MM.1S (cell line): ENCODE measurements around the gene UNC119.
"Not testable (repeated sequence)": the region's sequence is repeated elsewhere in the genome, so short reads cannot be mapped to it uniquely, and the experiment has no call there.

Source experiments
- DNase-seq: peaks from one replicate; pipeline ENCODE4 v3.0.0-alpha.2; 2015
- H2AFZ ChIP-seq: fragments of 300-600 bp; sonication (generic); 2 replicates; pipeline ENCODE4 v1.6.0; 2016; ENCODE audit warnings: antibody characterized with exemption, low read length
- H3F3A ChIP-seq: fragments of 300-600 bp; sonication (generic); 2 replicates; pipeline ENCODE4 v1.6.1; 2016; ENCODE audit warnings: mild to moderate bottlenecking, antibody characterized with exemption, low read length, moderate library complexity, mixed read lengths; ENCODE audit not compliant: insufficient read depth
- H3K27ac ChIP-seq: fragments of 300-600 bp; sonication (generic); 2 replicates; pipeline ENCODE4 v1.5.1; 2016; ENCODE audit warnings: mild to moderate bottlenecking, low read length
- H3K27me3 ChIP-seq: fragments of 300-600 bp; sonication (generic); replicated peaks from 2 replicates; pipeline ENCODE4 v1.6.0; 2016; ENCODE audit warnings: low read length; ENCODE audit not compliant: insufficient read depth
- H3K36me3 ChIP-seq: fragments of 300-600 bp; sonication (generic); replicated peaks from 2 replicates; pipeline ENCODE4 v1.6.1; 2016; ENCODE audit warnings: mild to moderate bottlenecking, low read length, mixed read lengths; ENCODE audit not compliant: insufficient read depth
- H3K4me1 ChIP-seq: fragments of 300-600 bp; sonication (generic); 2 replicates; pipeline ENCODE4 v1.6.1; 2016; ENCODE audit warnings: low read length, mixed read lengths
- H3K4me2 ChIP-seq: fragments of 300-600 bp; sonication (generic); 2 replicates; pipeline ENCODE4 v1.6.0; 2016; ENCODE audit warnings: low read depth, low read length
- H3K4me3 ChIP-seq: fragments of 300-600 bp; sonication (generic); 2 replicates; pipeline ENCODE4 v1.5.1; 2016; ENCODE audit warnings: low read length, mixed read lengths
- H3K79me2 ChIP-seq: fragments of 300-600 bp; sonication (generic); 2 replicates; pipeline ENCODE4 v1.6.1; 2016; ENCODE audit warnings: mixed run types, low read length, mixed read lengths
- H3K9ac ChIP-seq: fragments of 300-600 bp; sonication (generic); 2 replicates; pipeline ENCODE4 v1.6.1; 2016; ENCODE audit warnings: low read length, mixed read lengths
- H3K9me2 ChIP-seq: fragments of 300-600 bp; sonication (generic); replicated peaks from 2 replicates; pipeline ENCODE4 v1.6.1; 2016; ENCODE audit warnings: mild to moderate bottlenecking, low read length, mixed read lengths; ENCODE audit not compliant: insufficient read depth
- H3K9me3 ChIP-seq: fragments of 300-600 bp; sonication (generic); replicated peaks from 2 replicates; pipeline ENCODE4 v1.6.1; 2016; ENCODE audit warnings: mild to moderate bottlenecking, low read length, mixed read lengths; ENCODE audit not compliant: insufficient read depth
- H4K20me1 ChIP-seq: fragments of 300-600 bp; sonication (generic); 2 replicates; pipeline ENCODE4 v1.6.1; 2016; ENCODE audit warnings: mild to moderate bottlenecking, low read length, moderate library complexity, mixed read lengths; ENCODE audit not compliant: insufficient read depth
- CTCF ChIP-seq: fragments of 300-600 bp; sonication (generic); IDR thresholded peaks from 2 replicates; pipeline ENCODE4 v1.5.1; 2016; ENCODE audit warnings: antibody characterized with exemption, low read length, mixed read lengths
- EZH2 ChIP-seq: fragments of 300-600 bp; sonication (generic); optimal IDR thresholded peaks from 2 replicates; pipeline ENCODE3; 2017; ENCODE audit warnings: low read depth, mild to moderate bottlenecking, antibody characterized with exemption, low read length, mixed read lengths
- EZH2phosphoT487 ChIP-seq: fragments of 300-600 bp; sonication (generic); IDR thresholded peaks from 2 replicates; pipeline ENCODE4 v1.6.1; 2018; ENCODE audit warnings: antibody characterized with exemption, low read length

The UNC119 gene

GRCh38 chr17:28524476-28525424 lies 27.7 kb downstream of the UNC119 start:
- Histone ChIP-seq H3K4me1 (no peaks in the 10 kb centered on the region), H3K9me2 (no peaks in the 10 kb centered on the region), H3K9ac (no peak overlapping the region), H4K20me1 (0 out of 2 replicates have a peak, but pooled peaks cover 2% of the 10 kb centered on the region), H3K36me3 (no peaks in the 10 kb centered on the region), H3K79me2 (no peaks in the 10 kb centered on the region), H3K9me3 (no peaks in the 10 kb centered on the region), H3K27ac (no peak overlapping the region), H3K4me2 (no peak overlapping the region), H3K4me3 (no peak overlapping the region), H2AFZ (no peak overlapping the region), H3F3A (no peaks in the 10 kb centered on the region), H3K27me3 (peaks cover 95% of the 10 kb centered on the region)
- DNase-seq = no peak
- TF ChIP-seq CTCF (no peak), EZH2 (no peak)

- TF ChIP-seq EZH2 (no peak), EZH2phosphoT487 (no peak), CTCF (no peak)
- no peaks in the 10 kb centered on the region for H3F3A ChIP-seq
- H3K4me3 ChIP-seq = no peak overlapping the region
- peaks cover 93% of the 10 kb centered on the region for H3K27me3 ChIP-seq
- no peak overlapping the region for H3K9ac ChIP-seq
- H3K27ac ChIP-seq = no peak overlapping the region
- H3K4me2 ChIP-seq = no peak overlapping the region
- DNase-seq = no peak
- no peaks in the 10 kb centered on the region for H3K79me2 ChIP-seq
- H3K4me1 ChIP-seq = peaks cover 1% of the 10 kb centered on the region
- no peaks in the 10 kb centered on the region for H3K9me2 ChIP-seq
- no peak overlapping the region for H2AFZ ChIP-seq
- H3K36me3 ChIP-seq = no peaks in the 10 kb centered on the region
- 0 out of 2 replicates have a peak, but pooled peaks cover 2% of the 10 kb centered on the region for H4K20me1 ChIP-seq
- H3K9me3 ChIP-seq = no peaks in the 10 kb centered on the region
Observed at GRCh38 chr17:28523876-28524275, 28.5 kb downstream of the UNC119 start.

- no peaks in the 10 kb centered on the region for H3K79me2 ChIP-seq
- H2AFZ ChIP-seq = no peak overlapping the region
- H3K9me2 ChIP-seq = no peaks in the 10 kb centered on the region
- no peak overlapping the region for H3K9ac ChIP-seq
- TF ChIP-seq EZH2phosphoT487 (no peak), EZH2 (no peak), CTCF (no peak)
- H3K4me2 ChIP-seq = no peak overlapping the region
- H3F3A ChIP-seq = no peaks in the 10 kb centered on the region
- H3K4me1 ChIP-seq = peaks cover 8% of the 10 kb centered on the region
- peaks cover 87% of the 10 kb centered on the region for H3K27me3 ChIP-seq
- 0 out of 2 replicates have a peak, but pooled peaks cover 2% of the 10 kb centered on the region for H4K20me1 ChIP-seq
- H3K9me3 ChIP-seq = no peaks in the 10 kb centered on the region
- no peak for DNase-seq
- H3K27ac ChIP-seq = no peak overlapping the region
- H3K4me3 ChIP-seq = no peak overlapping the region
- H3K36me3 ChIP-seq = no peaks in the 10 kb centered on the region
Observed at GRCh38 chr17:28523186-28523585, 29.2 kb downstream of the UNC119 start.

GRCh38 chr17:28522281-28522680 lies 30.1 kb downstream of the UNC119 start:
- not testable (repeated sequence) for H3K4me2 ChIP-seq

More at GRCh38 chr17:28522281-28522680, 30.1 kb downstream of the UNC119 start:
- not testable (repeated sequence) for H3K4me3 ChIP-seq, H2AFZ ChIP-seq, DNase-seq, H3K36me3 ChIP-seq, H3K9me2 ChIP-seq, H4K20me1 ChIP-seq, H3F3A ChIP-seq, H3K9me3 ChIP-seq, H3K79me2 ChIP-seq, H3K27ac ChIP-seq, H3K9ac ChIP-seq, H3K4me1 ChIP-seq
- peaks cover 80% of the 10 kb centered on the region for H3K27me3 ChIP-seq
